ENCODE data around the gene C1QTNF12. TPM values are rescaled to one million over a fixed set of nuclear protein-coding genes. Genes with fewer than 3 reads are reported as not detected.

Gene C1QTNF12
- total RNA-seq, 1 donor from 2014 or later: 0.28 TPM

GRCh38 chr1:1274299-1274930 is 27.9 kb upstream of the C1QTNF12 start:
- Mint-ChIP-seq H3K27me3 (ENCODE audit: insufficient read depth, low read depth) (peaks cover 4% of the 10 kb centered on the region), H3K27ac (no peak overlapping the region), H3K36me3 (peaks cover 13% of the 10 kb centered on the region), H3K9me3 (peaks cover 2% of the 10 kb centered on the region), H3K4me1 (peaks cover 30% of the 10 kb centered on the region), H3K4me3 (peak overlapping the region; percentile 82)
- Histone ChIP-seq H3K9ac (peak overlapping the region; percentile 44), H3K4me3 (peak overlapping the region; percentile 100), H3K27ac (no peak overlapping the region), H3K9me3 (ENCODE audit: low read depth) (no peaks in the 10 kb centered on the region), H3K79me2 (ENCODE audit: low read depth) (peaks cover 42% of the 10 kb centered on the region), H3F3A (ENCODE audit: low read depth) (no peaks in the 10 kb centered on the region), H3K27me3 (no peaks in the 10 kb centered on the region), H3K36me3 (no peaks in the 10 kb centered on the region), H3K4me2 (peak overlapping the region; percentile 98), H4K20me1 (ENCODE audit: low read depth) (peaks cover 39% of the 10 kb centered on the region), H3K4me1 (peaks cover 12% of the 10 kb centered on the region), H2AFZ (replicated peaks) (no peak overlapping the region)
- no peak for TF ChIP-seq EZH2phosphoT487 (IDR thresholded peaks at IDR 0.05)
- no peak for TF ChIP-seq CTCF (IDR thresholded peaks at IDR 0.05)
- TF ChIP-seq EZH2 (IDR thresholded peaks at IDR 0.05): no peak
- no peak for DNase-seq (ENCODE audit: low spot score)

GRCh38 chr1:1273512-1274298 is 27.2 kb upstream of the C1QTNF12 start, which contains the start of gene UBE2J2:
UBE2J2 (minus strand) TSS chr1:1273854; CDS start chr1:1267992, 5,862 bp downstream.
- Mint-ChIP-seq H3K36me3 (peaks cover 13% of the 10 kb centered on the region), H3K27ac (no peak within 1 kb of the TSS), H3K9me3 (peaks cover 2% of the 10 kb centered on the region), H3K4me1 (peaks cover 30% of the 10 kb centered on the region), H3K4me3 (peak within 1 kb of the TSS; percentile 91), H3K27me3 (ENCODE audit: insufficient read depth, low read depth) (peaks cover 4% of the 10 kb centered on the region)
- no peaks in the 10 kb centered on the region for H3K27me3 ChIP-seq
- peak within 1 kb of the TSS; percentile 96 for H3K9ac ChIP-seq
- H3K79me2 ChIP-seq (ENCODE audit: low read depth): peaks cover 46% of the 10 kb centered on the region
- peaks cover 42% of the 10 kb centered on the region for H4K20me1 ChIP-seq (ENCODE audit: low read depth)
- no peak for TF ChIP-seq CTCF (IDR thresholded peaks at IDR 0.05)
- peak; percentile 8 for TF ChIP-seq EZH2 (IDR thresholded peaks at IDR 0.05)
- TF ChIP-seq EZH2phosphoT487 (IDR thresholded peaks at IDR 0.05): no peak
- no peaks in the 10 kb centered on the region for H3K9me3 ChIP-seq (ENCODE audit: low read depth)
- no peak within 1 kb of the TSS for H2AFZ ChIP-seq (replicated peaks)
- H3F3A ChIP-seq (ENCODE audit: low read depth): no peaks in the 10 kb centered on the region
- peak within 1 kb of the TSS; percentile 64 for H3K27ac ChIP-seq
- peak within 1 kb of the TSS; percentile 98 for H3K4me2 ChIP-seq
- peaks cover 12% of the 10 kb centered on the region for H3K4me1 ChIP-seq
- DNase-seq (ENCODE audit: low spot score): peak; percentile 97
- no peaks in the 10 kb centered on the region for H3K36me3 ChIP-seq
- H3K4me3 ChIP-seq: peak within 1 kb of the TSS; percentile 100

GRCh38 chr1:1273209-1273511 is 26.6 kb upstream of the C1QTNF12 start:
- peak overlapping the region; percentile 97 for H3K4me2 ChIP-seq
- H3K4me1 ChIP-seq: peaks cover 12% of the 10 kb centered on the region
- no peak overlapping the region for H2AFZ ChIP-seq (replicated peaks)
- no peaks in the 10 kb centered on the region for H3K9me3 ChIP-seq (ENCODE audit: low read depth)
- peak overlapping the region; percentile 64 for H3K27ac ChIP-seq
- H3K9ac ChIP-seq: peak overlapping the region; percentile 96
- H3K4me3 Mint-ChIP-seq: peak overlapping the region; percentile 91
- H3K27ac Mint-ChIP-seq: no peak overlapping the region
- H3K27me3 Mint-ChIP-seq (ENCODE audit: insufficient read depth, low read depth): peaks cover 4% of the 10 kb centered on the region
- peaks cover 30% of the 10 kb centered on the region for H3K4me1 Mint-ChIP-seq
- peak overlapping the region; percentile 100 for H3K4me3 ChIP-seq
- no peaks in the 10 kb centered on the region for H3F3A ChIP-seq (ENCODE audit: low read depth)
- H3K9me3 Mint-ChIP-seq: peaks cover 2% of the 10 kb centered on the region
- H3K79me2 ChIP-seq (ENCODE audit: low read depth): peaks cover 52% of the 10 kb centered on the region
- no peaks in the 10 kb centered on the region for H3K36me3 ChIP-seq
- no peak for DNase-seq (ENCODE audit: low spot score)
- peaks cover 13% of the 10 kb centered on the region for H3K36me3 Mint-ChIP-seq
- TF ChIP-seq EZH2phosphoT487 (IDR thresholded peaks at IDR 0.05) (no peak), CTCF (IDR thresholded peaks at IDR 0.05) (no peak), EZH2 (IDR thresholded peaks at IDR 0.05) (no peak)
- no peaks in the 10 kb centered on the region for H3K27me3 ChIP-seq
- peaks cover 47% of the 10 kb centered on the region for H4K20me1 ChIP-seq (ENCODE audit: low read depth)

Measured in neural progenitor cell (in vitro differentiated cells).